Inflammatory macrophage treated with lipopolysaccharide for 4 hours (primary cell): Measurements from ENCODE around the gene GREB1.

ENCODE experiments used
- DNase-seq: peaks from one replicate; pipeline ENCODE4 v3.0.0-alpha.2; 2020

Gene GREB1

DNA sequence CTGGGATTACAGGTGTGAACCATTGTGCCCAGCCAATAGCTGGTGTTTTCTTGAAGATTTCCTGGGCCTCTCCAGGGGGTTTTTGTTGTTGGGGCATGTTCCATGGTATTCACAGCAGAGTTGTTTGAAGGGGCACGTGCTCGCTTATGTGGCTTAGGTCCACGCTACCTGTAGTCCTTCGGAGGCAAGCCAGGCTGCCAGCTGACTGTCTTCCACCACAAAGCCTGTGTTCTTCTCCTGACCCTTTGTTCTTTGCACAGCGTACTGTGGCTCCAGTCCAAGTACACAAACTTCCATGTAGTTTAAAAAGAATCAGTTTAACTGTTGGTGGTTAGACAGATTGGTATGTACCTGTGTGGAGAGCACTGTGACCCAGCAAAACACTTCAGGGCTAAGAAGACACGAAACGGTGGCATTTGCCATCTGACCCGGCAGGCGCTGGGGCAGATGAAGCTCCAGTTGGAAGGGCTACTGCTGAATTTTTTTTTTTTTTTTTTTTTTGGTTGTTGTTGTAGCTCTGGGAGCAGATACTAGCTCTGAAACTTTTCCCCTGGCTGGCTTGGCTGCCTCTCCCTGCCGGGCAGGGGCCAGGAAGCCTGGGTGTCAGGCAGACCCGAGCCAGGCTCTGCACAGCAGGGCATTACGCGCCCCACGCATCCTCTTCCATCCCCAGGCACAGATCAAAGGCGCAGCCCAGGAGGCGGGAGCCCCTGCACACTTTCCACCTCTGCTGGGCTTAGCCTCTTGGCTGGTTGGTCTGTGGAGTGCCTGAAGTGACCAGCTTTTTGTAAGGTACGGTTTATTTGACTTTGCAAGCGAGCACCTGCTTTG, 5.7 kb downstream of the GREB1 start:
- no peak for DNase-seq

DNA sequence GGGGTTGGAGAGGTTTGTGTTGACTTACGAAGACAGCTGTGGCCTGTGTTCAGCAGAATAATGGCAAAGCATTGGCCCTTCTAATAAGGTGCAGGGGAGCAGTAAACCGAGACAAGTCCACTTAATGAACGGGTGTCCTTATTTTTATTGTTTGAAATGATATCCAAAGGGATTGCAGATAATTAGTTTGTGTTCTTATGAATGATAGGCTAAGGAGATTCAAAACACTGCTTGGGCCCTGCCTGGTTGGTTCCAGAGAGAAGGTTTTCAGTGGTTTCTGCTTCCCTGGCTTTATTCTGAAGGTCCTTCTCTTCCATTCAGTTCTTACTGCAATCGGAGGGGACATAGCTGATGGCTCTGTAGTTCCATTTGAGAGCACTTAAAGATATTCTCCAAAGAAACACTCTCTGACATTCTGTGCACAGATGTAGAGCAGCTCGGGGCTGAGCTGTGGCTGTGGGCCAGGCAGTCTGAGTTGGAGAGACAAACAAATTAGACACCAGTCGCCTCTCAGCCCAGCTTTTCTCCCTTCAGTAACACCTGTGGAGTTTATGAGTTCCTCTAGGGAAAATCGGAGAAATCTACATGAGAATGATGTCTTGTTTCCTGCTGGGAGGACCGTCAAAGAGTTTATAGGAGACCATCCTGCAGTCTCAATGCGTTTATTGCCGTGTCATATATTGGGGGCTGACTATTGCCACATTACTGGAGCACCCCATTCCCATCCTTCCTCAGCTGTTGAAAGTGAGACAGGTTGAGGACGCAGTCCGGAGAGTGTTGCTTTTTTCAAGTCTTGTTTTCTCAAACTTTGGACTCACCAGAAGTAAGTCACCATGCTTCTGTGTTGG, 6.5 kb downstream of the GREB1 start:
- no peak for DNase-seq

DNA sequence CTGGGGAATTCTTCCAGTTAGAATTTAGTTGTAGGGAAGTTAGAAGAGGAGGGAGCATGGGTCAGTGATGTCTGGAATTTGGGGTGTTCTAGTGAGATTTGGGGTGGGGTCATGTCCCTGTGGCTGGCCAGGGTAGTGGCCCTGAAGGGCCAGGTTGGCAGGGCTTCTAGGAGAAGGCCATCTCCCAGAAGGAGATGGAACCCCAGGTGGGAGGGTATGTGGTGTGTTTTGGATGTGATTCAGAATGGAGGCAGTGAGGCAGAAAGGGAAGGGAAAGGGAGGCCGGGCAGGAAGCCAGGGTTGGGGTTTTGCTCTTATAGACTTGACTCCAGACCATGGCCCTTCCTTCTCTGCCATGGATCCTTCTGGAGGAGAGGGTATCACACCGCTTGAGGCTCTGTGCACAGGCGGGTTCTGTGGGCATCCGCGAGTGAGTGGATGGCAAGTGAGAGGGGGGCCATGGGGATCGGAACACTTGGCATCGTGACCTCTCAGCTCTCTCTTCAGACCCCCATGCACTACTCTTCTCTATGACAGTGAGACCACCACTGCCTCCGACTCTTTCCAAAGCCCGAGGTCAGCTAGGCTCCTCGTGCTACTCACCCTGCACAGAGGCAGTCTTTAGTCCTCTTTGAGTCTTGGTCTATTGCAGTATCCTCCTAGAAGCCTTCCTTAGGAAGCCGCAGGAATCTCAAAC, 7.3 kb downstream of the GREB1 start:
- DNase-seq = no peak

DNA sequence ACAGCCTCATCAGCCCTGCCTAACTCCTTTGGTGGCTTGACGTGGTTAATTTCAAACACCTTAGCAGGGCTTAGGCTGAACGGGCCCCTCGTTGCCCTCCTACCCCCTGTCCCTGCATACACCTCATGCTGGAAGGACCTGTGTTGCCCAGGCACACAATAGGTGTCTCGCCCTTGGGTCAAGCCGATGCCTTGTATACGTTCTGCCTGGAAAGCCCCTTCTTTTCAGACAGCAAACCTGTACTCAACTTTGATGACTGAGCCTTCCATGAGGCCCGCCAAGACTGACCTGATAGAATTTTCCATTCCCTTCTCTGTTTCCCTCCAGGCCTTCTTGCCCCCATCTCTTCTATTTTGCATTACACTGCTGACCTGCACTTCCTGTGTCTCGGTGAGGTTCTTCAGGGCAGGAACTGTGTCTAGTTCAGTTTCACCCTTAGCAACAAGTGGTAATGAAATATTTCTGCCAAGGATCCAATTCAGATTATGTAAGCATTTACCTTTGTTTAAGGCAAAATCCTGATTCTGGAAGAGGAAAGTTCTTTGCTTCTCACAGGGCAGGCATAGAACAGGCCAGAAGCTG, 7.9 kb downstream of the GREB1 start:
- DNase-seq = no peak

DNA sequence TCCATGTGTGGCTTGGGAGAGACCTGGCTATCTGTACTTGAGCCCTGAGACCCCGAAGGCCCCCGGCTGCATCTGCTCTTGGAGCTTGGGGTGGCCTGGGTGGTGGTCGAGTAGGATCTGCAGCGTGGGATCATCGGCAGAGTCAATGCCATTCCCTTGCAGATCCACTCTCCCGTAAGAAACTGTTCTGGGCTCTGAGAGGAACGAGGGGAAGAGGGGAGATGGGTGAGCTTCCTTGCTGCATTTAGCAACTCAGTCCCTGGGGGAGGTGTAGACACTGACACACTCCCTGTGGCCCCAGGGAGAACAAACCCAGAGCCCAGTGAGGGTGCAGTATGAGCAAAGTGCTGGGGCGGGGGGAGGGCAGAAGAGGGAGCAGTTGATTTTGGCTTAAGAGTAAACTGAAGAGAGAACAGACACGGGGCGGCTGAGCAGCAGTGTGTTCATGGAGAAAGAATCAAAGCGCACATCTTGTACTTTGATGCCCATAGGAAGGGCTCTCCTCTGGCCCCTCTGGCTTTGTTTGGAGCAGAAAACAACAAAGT, 8.5 kb downstream of the GREB1 start:
- DNase-seq = no peak

DNA sequence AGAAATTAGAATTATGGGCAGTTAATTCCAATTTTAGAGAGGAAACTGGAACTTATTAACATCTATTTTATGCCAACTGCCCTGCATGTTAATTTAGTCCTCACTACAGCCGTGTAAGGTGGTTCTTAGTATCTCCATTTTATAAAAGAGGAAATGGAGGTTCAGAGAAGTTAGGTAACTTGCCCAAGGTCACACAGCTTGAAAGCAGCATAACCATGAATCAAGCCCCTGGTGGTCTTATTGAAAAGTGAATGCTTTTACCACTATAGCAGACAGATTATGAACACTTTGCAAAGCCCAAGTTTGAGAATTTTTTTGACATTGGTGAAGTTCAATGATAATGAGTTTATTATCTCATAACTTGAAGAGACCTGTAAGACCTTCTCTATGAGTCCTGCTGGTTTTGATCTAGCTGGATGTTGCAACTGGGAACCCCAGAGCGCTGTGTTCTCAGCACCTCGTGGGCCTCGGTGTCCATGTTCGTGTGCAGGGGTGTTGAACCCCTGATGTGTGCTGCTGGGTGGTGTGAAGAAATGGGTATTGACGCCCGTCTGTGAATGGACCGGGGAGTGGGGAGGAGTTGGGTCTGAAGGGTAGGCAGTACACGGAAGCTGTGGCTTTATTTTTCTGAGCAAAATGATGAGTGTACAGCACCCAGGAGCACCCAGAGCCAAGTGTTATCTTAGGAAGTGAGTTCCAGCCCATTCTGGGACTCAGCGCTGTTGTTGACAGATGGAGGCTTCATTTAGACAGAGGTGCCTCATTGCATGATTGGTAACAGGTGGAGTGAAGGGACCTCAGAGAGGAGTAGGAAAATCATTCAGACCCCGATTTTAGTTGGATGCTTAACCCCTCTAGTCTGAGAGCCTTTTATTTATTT, 9.7 kb downstream of the GREB1 start:
- no peak for DNase-seq

DNA sequence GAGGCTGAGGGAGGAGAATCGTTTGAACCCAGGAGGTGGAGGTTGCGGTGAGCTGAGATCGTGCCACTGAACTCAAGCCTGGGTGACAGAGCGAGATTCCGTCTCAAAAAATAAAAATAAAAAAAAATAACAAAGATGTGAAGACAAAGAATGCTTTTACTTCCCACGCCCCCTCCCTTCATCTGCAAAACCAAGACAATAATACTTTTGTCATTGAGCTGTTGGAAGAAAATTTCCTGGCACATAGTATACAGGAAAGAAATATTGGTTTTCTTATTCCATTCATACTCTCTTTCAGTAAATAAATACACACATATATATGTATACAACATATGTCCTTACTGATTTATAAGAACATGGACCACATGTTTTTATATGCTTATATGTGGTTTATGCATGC, 12.2 kb downstream of the GREB1 start:
- DNase-seq = no peak

DNA sequence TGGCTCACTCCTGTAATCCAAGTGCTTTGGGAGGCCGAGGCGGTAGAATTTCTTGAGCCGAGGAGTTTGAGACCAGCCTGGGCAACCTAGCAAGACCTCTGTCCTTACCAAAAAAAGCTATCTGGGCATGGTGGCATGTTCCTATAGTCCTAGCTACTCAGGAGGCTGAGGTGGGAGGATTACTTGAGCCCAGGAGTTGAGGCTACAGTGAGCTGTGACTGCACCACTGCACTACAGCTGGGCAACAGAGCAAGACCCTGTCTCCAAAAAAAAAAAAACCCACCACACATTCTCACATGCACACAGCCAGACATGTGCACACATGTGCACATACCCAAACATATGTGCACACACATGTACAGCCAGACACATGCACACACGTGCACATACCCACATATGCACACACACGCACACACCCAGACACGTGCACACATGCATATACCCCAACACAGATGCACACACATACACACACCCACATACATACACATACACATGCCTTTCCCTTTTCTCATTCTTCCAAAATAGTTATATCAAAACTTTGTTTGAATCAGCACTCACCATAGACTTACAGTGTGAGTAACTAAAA, 14.2 kb downstream of the GREB1 start:
- no peak for DNase-seq

DNA sequence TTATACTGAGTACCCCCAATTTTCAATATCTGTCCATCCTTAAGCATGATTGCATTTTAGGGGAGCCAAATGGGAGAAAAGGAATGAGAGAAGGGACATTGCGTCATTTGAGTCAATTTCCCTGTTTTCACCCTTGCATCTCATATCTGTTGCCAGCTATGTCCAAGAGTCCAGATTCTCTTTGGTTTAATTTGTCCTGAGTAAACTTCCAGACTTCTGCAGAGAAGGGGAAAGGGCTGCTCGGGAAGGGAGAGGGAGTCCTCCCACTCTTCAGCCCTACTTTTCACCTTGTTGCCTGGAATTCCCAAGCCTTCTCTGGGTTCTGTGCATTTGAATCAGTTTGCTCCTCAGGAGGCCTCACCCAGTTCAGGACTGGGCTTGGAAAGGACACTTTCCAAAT, 16.5 kb downstream of the GREB1 start:
- DNase-seq = no peak

DNA sequence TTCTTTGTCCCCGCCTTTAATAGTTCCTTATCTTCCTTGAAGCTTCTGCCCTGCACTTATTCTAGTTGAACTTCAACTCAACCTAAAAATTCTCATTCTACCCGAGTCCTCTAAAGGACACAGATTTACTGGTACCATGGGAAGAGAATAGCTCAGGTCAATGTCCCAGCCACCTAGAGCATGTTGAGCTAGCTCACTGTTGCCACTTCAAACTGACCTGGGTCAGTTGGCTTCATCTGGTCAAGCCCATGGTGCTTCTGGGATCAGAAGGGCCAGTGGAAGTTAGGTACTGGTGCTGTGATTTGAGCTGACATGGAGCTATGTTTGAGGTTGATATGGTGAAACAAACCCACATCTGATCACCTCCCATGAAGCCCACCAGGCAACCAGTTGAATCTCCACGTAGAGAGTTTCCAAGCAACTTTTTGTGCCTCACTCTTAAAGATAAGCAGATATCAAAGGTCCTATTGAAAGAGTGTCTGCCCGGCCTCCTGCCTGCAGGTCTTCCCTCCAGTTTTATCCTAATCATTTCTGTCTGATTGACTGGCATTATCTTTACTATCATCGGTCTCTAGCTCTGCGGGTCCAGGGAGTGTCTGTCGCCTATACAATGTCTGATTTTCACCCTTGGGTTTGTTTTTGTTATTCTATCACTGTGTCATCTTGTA, 17.2 kb downstream of the GREB1 start:
- no peak for DNase-seq

DNA sequence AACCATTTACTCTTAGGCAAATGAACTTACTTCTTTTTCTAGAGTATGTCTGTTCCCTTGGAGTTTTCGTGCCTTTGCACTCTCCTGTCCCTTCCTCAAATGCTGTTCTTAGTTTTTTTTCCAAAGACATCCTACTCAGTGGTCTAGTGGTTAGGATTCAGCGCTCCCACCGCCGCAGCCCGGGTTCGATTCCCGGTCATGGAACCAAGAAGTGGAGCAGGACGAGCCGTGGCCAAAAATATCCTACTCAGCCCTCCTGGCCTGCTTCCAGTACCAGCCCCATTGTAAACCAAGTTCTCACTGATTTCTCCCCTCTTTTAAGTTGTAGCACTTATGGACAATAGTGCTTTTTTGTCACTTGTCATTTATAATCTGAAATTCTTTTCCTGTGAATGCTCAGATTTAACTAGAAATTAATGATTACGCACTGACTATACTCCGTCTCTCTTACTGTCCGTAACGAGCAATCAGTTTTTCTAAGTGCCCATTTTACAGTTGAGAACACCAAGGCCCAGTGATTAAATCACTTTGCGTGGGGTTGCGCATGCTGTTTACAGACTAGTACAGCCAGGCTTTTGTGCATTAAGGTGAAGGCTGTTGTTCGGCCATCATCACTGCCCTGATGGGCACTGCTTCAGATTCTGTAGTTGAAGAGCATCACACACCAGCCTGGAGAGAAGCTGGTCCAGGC, 17.9 kb downstream of the GREB1 start:
- DNase-seq = no peak

DNA sequence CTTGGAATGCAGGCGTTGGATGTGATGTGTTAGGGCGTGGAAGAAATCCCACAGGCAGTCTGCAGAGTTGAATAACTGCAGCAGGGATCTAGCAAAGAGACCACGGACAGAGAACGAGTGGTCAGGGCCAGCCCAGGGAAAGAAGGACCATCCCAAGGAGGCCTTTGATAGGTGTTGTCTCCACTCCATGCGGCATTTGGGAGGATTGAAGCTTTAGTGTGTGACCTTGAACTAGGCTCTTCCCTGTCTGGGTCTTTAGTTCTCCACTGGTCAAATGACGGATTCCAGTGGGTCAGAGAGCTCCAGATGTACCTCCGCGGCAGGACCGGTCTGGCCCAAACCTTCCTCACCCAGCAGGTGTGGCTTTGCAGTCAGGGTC, 18.4 kb downstream of the GREB1 start:
- no peak for DNase-seq

DNA sequence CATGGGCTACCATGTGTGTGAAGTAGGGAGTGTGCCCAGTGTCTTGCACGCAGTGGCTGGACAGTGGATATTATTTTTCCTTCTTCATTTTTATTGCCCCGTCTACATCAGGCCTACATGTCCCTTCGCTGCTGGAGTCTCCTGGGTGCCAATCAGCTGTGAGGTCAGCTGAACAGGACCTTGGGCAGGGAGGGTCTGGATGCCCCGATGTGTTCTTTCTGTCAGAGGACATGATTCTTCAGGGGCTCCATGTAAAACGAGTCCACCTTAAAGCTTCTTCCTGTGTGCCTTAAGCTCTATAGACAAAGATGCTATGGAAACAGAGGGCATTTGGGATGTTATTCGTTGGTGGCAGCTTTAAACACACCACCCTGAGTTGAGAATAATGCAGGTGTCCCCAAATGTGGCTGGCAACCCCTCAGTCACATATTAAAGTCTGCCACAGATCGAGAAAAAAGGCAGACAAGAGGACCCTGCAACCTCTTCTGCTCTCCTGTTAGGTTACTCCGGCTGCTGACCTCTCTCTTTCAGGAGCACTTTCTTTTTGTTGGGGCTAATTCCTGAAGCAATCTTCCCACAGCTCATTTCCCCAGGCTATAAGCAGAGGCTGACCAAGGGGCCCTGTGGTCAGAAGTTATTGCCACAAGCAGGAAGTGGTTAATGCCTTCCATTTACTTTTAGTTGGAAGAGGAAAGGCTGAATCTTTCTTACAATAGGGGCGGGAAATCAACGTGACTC, 20.0 kb downstream of the GREB1 start:
- peak; percentile 75 for DNase-seq

DNA sequence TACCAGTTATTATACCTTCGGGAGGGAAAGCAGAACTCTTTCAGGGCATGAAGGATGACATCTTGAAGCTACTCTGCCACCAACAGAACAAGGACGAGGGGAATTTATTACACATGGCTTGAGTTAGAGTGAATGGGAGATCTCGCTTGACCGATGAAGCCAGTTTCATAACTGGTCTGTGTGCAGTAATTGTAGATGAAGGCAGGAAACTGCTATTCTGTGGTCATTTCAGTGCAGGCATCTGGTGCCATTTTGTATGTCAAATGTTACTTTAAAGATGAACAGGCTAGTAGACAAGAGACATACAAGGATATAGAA, 20.5 kb downstream of the GREB1 start:
- DNase-seq = no peak

DNA sequence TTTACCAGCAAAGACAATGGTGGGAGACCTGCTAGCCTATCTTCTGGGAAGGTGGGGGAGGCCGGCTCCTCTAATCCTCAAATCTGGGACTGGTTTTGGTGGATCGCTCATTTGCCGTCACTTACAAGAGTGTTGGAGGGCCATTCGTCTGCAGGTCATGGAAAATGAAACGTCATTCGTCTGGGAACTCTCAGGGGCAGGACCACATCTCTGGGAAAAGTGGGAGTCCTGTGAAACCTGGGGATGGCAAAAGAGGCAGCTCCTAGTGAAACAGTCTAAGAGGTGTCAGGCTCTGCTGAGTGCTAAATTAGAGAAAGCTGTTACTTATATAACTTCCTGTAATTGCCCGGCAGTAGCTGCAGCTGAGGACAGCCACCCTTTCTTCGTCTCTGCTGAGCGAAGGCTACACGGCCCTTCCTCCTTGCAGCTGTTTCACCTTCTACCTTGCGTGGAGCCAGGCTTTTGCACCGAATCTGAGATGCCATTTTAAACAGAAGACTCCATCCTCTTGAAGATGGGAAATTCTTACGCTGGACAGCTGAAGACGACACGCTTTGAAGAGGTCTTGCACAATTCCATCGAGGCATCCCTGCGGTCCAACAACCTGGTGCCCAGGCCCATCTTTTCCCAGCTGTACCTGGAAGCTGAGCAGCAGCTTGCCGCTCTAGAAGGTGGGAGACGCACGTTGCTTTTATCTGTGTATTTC, 22.4 kb downstream of the GREB1 start:
- no peak for DNase-seq

DNA sequence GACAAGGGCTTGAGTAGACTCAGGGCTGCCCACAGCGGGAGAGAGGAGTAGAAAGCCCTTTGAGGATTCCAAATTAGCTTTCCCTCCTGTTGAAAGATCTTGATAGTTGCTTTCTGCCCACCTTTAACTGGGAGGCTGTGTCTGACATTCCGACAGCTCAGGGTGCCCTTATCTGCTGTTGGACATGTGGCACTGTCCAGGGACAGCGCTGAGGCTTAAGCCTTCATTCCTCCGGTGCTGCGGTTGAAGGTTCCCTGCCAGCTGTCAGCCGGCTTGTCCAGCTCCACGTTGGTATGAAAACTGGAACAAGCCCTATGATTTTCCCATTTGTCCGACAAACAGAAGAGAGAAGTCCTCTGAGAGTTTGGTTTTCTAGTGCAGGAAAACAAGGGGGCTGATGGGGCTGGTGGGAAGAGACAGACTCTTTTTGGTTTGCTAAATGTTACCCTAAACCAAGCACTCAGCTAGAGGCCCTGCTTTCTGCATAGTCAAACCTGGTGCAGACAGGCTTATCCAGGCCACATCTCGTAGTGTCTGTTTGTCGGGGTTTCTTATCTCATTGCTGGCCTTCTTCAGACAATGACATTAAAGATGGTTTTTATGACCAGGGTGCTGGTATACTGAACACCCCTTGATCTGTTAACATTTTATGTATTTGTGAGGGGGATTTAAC, 24.5 kb downstream of the GREB1 start:
- no peak for DNase-seq

DNA sequence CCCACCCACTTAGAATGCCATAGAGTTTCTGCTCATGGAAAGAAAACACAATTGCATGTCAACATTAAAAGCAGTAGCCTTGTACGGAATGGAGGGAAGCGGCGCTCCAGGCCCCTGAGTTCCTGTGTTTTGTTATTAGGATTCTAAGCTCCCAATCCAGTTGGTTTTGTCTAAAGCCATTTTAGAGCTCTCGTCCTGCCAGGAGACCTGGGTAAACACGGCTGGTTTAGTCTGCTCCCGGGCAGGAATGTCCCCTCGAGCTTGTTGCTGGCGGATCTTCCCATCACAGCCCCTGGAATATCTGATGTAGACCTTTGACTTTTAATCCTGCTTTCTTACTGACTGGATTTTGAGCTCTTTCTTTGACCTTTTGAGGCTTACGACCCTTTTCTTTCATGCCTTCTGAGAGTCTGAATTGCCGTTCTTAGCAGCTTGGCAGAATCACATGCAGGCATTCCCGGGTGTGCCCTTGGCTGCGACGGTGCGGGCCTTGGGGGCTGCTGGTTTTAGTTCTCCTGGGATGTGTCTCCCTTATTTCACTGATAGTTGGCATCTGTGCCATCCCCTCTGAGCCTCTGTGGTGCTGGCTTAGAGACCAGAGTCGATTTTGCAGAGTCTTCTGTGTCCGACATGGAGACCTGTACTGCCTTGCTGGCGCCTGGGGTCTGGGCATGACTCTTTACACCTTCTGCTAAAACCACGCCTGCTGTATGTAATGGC, 25.4 kb downstream of the GREB1 start:
- DNase-seq = no peak

DNA sequence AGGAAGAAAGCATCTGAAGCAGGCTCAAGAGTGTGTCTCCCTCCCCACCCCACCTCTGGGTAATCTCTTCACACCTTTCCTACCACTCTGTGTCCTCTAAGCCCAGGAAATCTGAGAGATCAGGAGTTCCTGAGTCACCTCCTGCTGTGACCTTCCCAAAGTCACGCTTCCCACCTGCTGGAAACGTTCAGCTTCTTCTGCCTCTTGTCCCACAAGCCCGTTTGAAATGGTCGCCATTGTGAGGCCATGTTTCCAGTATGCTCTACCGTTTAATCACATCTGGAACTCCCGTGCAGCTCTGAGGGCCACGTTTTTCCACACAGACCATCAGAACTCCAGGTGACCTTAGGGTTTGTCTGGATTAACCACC, 25.9 kb downstream of the GREB1 start:
- no peak for DNase-seq
